Lower leg skin (tissue), 4 donors: ENCODE measurements around the gene STIL. TPM values are rescaled to one million over a fixed set of nuclear protein-coding genes. Genes with fewer than 3 reads are reported as not detected.

ENCODE experiments used
- DNase-seq, 2 donors: peaks; one replicate each; pipeline ENCODE4 v3.0.0-alpha.2; 2019; ENCODE audit warnings: low spot score in 2 of 2
- H3K4me3 ChIP-seq: fragments of 200-600 bp; sonication (generic); 2 replicates; pipeline ENCODE4 v1.5.1; 2017; ENCODE audit warnings: mild to moderate bottlenecking, low read depth; ENCODE audit not compliant: poor library complexity, severe bottlenecking
- CTCF ChIP-seq, 3 donors: fragments of 450-650 bp; IDR thresholded peaks; one replicate each; pipeline ENCODE4 v1.5.1; 2016; ENCODE audit warnings: antibody characterized with exemption in 3 of 3, mild to moderate bottlenecking in 3 of 3, moderate library complexity in 2 of 3
- POLR2A ChIP-seq, 2 donors: fragments of 450-650 bp; IDR thresholded peaks; one replicate each; pipeline ENCODE4 v1.6.1; 2016 to 2017; ENCODE audit warnings: antibody characterized with exemption in 2 of 2, mild to moderate bottlenecking in 1 of 2, moderate library complexity in 1 of 2
- WGBS, 2 donors: methylation state at CpG; one replicate each; pipeline ENCODE4 v1.1.5; 2018; 5-methylcytosine and 5-hydroxymethylcytosine counted together
- intact Hi-C: fragments of 100-400 bp; cut with DNase I; formaldehyde crosslinking; loops from one replicate; pipeline ENCODE4 v1.15.0; 2023; ENCODE audit warnings: low total_unique reads
- total RNA-seq, 4 donors: library from RNA; depleted of rRNA; stranded (reverse); fragments of >200 nt; gene quantifications; one replicate each; pipeline ENCODE4 v1.1.0, GENCODE V29; 2016

STIL gene
- total RNA-seq, 4 donors from 2014 or later, result 1.8 to 9.7 (median 4.3) TPM

GRCh38 chr1:47235241-47235681, 78.7 kb downstream of the STIL start:
- no peak for TF ChIP-seq POLR2A (IDR thresholded peaks at IDR 0.05)
- TF ChIP-seq CTCF (IDR thresholded peaks at IDR 0.05), result no peak
- 26 to 29% methylated on average over 5 to 20 of the region's 21 CpGs for WGBS, 2 donors
- DNase-seq, result peak in 1 of 2 donors; percentile 87
- no peak overlapping the region for H3K4me3 ChIP-seq
- intact Hi-C loops, result no loop called here

- intact Hi-C loops, result loop anchor here (5.0 kb wide), 1 partner anchor 1041 kb away; no protein-coding TSS in a partner anchor
- no peak overlapping the region for H3K4me3 ChIP-seq
- TF ChIP-seq POLR2A (IDR thresholded peaks at IDR 0.05) (no peak), CTCF (IDR thresholded peaks at IDR 0.05) (no peak)
- 60 to 81% methylated on average over 6 of the region's 6 CpGs for WGBS, 2 donors
- peak in 1 of 2 donors; percentile 65 for DNase-seq
Observed at GRCh38 chr1:47233186-47233585, 80.8 kb downstream of the STIL start.

GRCh38 chr1:47232187-47232874, 81.6 kb downstream of the STIL start, which contains the start of gene TAL1:
Gene TAL1 (minus strand): TSS chr1:47232225. CDS start chr1:47225888, 6,337 bp downstream.
- peak within 1 kb of the TSS; percentile 0 for H3K4me3 ChIP-seq
- TF ChIP-seq POLR2A (IDR thresholded peaks at IDR 0.05), result no peak
- TF ChIP-seq CTCF (IDR thresholded peaks at IDR 0.05), result no peak
- 12 to 13% methylated on average over 26 to 30 of the region's 51 CpGs for WGBS, 2 donors
- DNase-seq, result peak in 1 of 2 donors; percentile 81
- intact Hi-C loops, result loop anchor here (5.0 kb wide), 1 partner anchor 1040 kb away; no protein-coding TSS in a partner anchor

- WGBS, 2 donors, result 2 to 6% methylated on average over 53 to 60 of the region's 62 CpGs
- H3K4me3 ChIP-seq, result peak overlapping the region; percentile 0
- TF ChIP-seq CTCF (IDR thresholded peaks at IDR 0.05) (no peak), POLR2A (IDR thresholded peaks at IDR 0.05) (no peak)
- DNase-seq, result peak in 1 of 2 donors; percentile 85
- intact Hi-C loops, result loop anchor here (5.0 kb wide), 1 partner anchor 1039 kb away; no protein-coding TSS in a partner anchor
Observed at GRCh38 chr1:47231301-47232186, 82.4 kb downstream of the STIL start.

GRCh38 chr1:47230692-47231300, 83.2 kb downstream of the STIL start:
- peak overlapping the region; percentile 0 for H3K4me3 ChIP-seq
- intact Hi-C loops, result loop anchor here (5.0 kb wide), 1 partner anchor 1038 kb away; no protein-coding TSS in a partner anchor
- TF ChIP-seq POLR2A (IDR thresholded peaks at IDR 0.05), result no peak
- TF ChIP-seq CTCF (IDR thresholded peaks at IDR 0.05), result no peak
- WGBS, 2 donors, result 9 to 12% methylated on average over 35 to 44 of the region's 44 CpGs
- peak in 1 of 2 donors; percentile 85 for DNase-seq
